NB4 (cell line): ENCODE results near the gene SMIM24.

ENCODE experiments used
- DNase-seq: peaks from one replicate; pipeline ENCODE4 v3.0.0; 2010; ENCODE audit warnings: low read depth
- H3K4me3 ChIP-seq: one replicate; pipeline ENCODE4 v1.5.1; 2011; ENCODE audit warnings: mild to moderate bottlenecking, low read depth, low read length, moderate library complexity
- MAX ChIP-seq: IDR thresholded peaks from 2 replicates; pipeline ENCODE4 v1.6.1; 2011; ENCODE audit warnings: low read depth, low read length
- MYC ChIP-seq: IDR thresholded peaks from 2 replicates; pipeline ENCODE4 v1.6.1; 2011; ENCODE audit warnings: low read depth, low read length
- POLR2A ChIP-seq: IDR thresholded peaks from 2 replicates; pipeline ENCODE4 v1.6.1; 2011; ENCODE audit warnings: mild to moderate bottlenecking; ENCODE audit not compliant: insufficient read length; ENCODE audit errors: extremely low read depth
- TF ChIP-seq, protein P1 (sequence below): IDR thresholded peaks from one replicate; pipeline ENCODE4 v1.5.1; 2012; ENCODE audit warnings: low read depth, low read length

SMIM24 gene

DNA sequence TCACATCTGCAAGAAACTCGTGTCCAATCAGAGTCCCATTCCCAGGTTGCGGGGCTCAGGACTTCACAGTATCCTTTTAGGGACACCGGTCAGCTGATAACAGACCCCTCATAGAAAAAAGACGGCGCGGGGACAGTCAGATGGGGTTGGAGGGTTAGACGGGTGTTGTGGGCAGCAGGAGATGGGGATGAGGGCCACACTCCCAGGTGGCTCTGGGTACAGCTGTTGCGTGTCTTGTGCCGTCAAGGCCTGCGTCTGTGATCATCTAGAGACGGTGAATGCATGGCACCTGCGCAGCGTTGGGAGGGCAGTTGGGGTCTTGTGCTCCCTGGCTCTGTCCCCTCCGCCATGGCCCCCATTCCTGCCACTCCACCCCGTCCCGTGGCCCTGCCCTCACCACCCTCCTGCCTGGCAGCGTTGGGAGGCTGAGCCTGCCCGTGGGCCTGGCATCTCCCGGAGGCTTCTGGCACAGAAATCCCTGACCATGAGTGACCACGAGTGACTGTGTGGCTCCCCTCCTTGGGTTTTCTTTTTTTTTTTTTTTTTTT lies 44.7 kb upstream of the SMIM24 start:
- no peak for DNase-seq
- H3K4me3 ChIP-seq: no peak overlapping the region
- TF ChIP-seq MAX: no peak
- no peak for TF ChIP-seq MYC
- TF ChIP-seq, protein P1, sequence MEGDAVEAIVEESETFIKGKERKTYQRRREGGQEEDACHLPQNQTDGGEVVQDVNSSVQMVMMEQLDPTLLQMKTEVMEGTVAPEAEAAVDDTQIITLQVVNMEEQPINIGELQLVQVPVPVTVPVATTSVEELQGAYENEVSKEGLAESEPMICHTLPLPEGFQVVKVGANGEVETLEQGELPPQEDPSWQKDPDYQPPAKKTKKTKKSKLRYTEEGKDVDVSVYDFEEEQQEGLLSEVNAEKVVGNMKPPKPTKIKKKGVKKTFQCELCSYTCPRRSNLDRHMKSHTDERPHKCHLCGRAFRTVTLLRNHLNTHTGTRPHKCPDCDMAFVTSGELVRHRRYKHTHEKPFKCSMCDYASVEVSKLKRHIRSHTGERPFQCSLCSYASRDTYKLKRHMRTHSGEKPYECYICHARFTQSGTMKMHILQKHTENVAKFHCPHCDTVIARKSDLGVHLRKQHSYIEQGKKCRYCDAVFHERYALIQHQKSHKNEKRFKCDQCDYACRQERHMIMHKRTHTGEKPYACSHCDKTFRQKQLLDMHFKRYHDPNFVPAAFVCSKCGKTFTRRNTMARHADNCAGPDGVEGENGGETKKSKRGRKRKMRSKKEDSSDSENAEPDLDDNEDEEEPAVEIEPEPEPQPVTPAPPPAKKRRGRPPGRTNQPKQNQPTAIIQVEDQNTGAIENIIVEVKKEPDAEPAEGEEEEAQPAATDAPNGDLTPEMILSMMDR: no peak
- TF ChIP-seq POLR2A: no peak

GRCh38 chr19:3524078-3524842 lies 43.9 kb upstream of the SMIM24 start:
- no peak for DNase-seq
- H3K4me3 ChIP-seq: no peak overlapping the region
- no peak for TF ChIP-seq POLR2A
- TF ChIP-seq MAX: no peak
- no peak for TF ChIP-seq MYC
- TF ChIP-seq, protein P1: no peak

GRCh38 chr19:3523361-3524077 lies 43.2 kb upstream of the SMIM24 start:
- no peak for DNase-seq
- TF ChIP-seq MYC (no peak), POLR2A (no peak), MAX (no peak)
- TF ChIP-seq, protein P1: no peak
- no peak overlapping the region for H3K4me3 ChIP-seq

DNA sequence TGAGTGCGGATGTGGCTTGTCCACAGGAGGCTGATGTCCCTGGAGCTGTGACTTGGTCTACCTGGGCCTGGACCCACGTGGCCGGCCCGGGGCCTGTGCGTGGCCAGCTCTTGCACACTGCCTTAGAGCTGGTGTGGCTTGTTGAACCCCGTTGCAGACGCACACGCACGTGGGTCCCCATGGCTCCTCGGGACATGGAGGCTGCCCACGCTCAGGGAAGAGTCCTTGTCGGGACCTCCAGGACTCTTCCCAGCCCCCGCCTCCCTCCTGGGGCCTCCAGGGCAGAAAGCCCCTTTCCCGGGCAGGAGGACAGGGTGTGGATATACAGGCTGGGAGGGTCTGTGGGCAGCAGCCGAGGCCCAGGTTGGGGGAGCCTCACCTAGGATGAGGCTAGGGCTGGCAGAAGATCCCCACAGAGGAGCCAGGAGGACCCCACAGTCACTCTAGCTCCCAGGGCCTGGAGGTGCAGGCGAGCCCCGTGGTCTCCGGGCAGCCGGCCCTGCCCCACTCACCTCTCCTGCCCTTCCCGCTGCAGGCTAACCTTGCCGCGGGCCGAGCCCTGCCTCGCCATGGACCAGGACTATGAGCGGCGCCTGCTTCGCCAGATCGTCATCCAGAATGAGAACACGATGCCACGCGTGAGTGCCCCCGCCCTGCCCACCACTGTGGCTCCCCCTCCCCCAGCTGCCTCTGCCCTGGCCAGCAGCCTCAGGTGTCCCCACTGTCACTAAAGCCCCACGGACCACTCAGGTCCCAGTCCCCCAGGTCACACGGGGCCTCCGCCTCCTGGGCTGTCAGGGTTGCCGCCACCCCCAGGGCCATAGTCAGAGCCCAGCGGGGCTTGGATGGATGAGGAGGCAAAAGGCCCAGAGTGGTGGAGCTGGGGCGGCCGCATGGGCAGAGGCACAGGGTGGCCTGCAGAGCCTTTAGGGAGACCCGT lies 42.4 kb upstream of the SMIM24 start:
- H3K4me3 ChIP-seq: no peak overlapping the region
- DNase-seq: no peak
- TF ChIP-seq MYC: no peak

GRCh38 chr19:3521104-3521445 lies 40.8 kb upstream of the SMIM24 start:
- no peak for DNase-seq
- H3K4me3 ChIP-seq: no peak overlapping the region
- TF ChIP-seq, protein P1: no peak
- no peak for TF ChIP-seq POLR2A
